Ovary (tissue), 9 donors: ENCODE data around the gene U2SURP. TPM values are rescaled to one million over a fixed set of nuclear protein-coding genes. Genes with fewer than 3 reads are reported as not detected.

Source experiments
- DNase-seq, 5 donors: peaks; one replicate each; pipeline ENCODE4 v3.0.0-alpha.2; 2019 to 2020
- H3K27ac ChIP-seq, 2 donors: fragments of 200-600 bp; one replicate each; pipeline versions ENCODE4 v1.5.1 to v1.8.0; 2019 to 2022
- H3K27me3 ChIP-seq: fragments of 200-600 bp; one replicate; pipeline ENCODE4 v1.8.0; 2022
- H3K36me3 ChIP-seq: fragments of 200-600 bp; sonication (generic); one replicate; pipeline ENCODE4 v1.5.1; 2019
- H3K4me1 ChIP-seq: one replicate; pipeline ENCODE4 v1.8.1; 2013; ENCODE audit warnings: mild to moderate bottlenecking, moderate library complexity; ENCODE audit not compliant: insufficient read depth
- H3K4me3 ChIP-seq: fragments of 200-600 bp; sonication (generic); one replicate; pipeline ENCODE4 v1.5.1; 2017
- H3K9me3 ChIP-seq, 2 donors: fragments of 200-600 bp in 1 of 2; sonication (generic) in 1 of 2; one replicate each; pipeline versions ENCODE4 v1.5.1 to v1.8.1; 2013 to 2019; ENCODE audit warnings: mild to moderate bottlenecking in 1 of 2, moderate library complexity in 1 of 2
- EP300 ChIP-seq: sonication (generic); formaldehyde crosslinking; IDR thresholded peaks from one replicate; pipeline ENCODE4 v1.6.1; 2017; ENCODE audit warnings: antibody characterized with exemption
- POLR2A ChIP-seq: fragments of 450-650 bp; IDR thresholded peaks from one replicate; pipeline ENCODE4 v1.6.1; 2017; ENCODE audit warnings: antibody characterized with exemption, mild to moderate bottlenecking, moderate library complexity
- WGBS, 3 donors: extraction: QIAGEN DNeasy Blood & Tissue Kit in 1 of 3; methylation state at CpG; one replicate each; pipeline versions ENCODE4 v1.1.5 to v1.1.7; 2013 to 2017; 5-methylcytosine and 5-hydroxymethylcytosine counted together
- intact Hi-C, 4 donors: fragments of 100-400 bp; cut with DNase I; formaldehyde crosslinking; loops; one replicate each; pipeline versions ENCODE4 v1.11.0 to v1.15.1; 2022 to 2023
- polyA plus RNA-seq, 2 donors: library from polyadenylated mRNA; stranded (reverse); fragments of 200-250 nt in 1 of 2; fragments of 350-450 nt in 1 of 2; fragmentation: Illumina TruSeq in 1 of 2; extraction: RNeasy Lipid Tissue Mini Kit (QIAGEN cat#74804) in 1 of 2; gene quantifications; one replicate each; pipeline ENCODE4 v1.2.3, GENCODE V29; 2013 to 2014
- total RNA-seq, 7 donors: library from RNA; depleted of rRNA in 2 of 7; stranded (reverse); fragments of >200 nt in 2 of 7; fragmentation: NEBNext Ultra II Directional in 3 of 7; extraction: Animal tissue kit (Norgen Biotek cat#: 25700) in 3 of 7; gene quantifications; one replicate each; pipeline versions ENCODE4 v1.1.0 to v1.2.4, GENCODE V29; 2016 to 2023
- TF ChIP-seq, protein P1 (sequence below), 3 donors: fragments of 450-650 bp in 2 of 3; fragments of 200-600 bp in 1 of 3; IDR thresholded peaks; one replicate each; pipeline versions ENCODE4 v1.5.1 to v1.8.0; 2016 to 2022; ENCODE audit warnings: antibody characterized with exemption in 3 of 3, mild to moderate bottlenecking in 1 of 3
- donor health status: DM: no; HTN: no; CAD: no; lungs with moderate emphysema.
- donor health status: DM: no; HTN: no; CAD: no.
- donor health status: Bipolar disorder and iron deficiency.
- donor health status: DM: yes; HTN: yes; CAD: no.
- donor health status: DM: no; HTN: no; CAD: no.
- donor health status: DM: yes; HTN: yes; CAD: no.

The U2SURP gene
- total and polyA plus RNA-seq, 9 donors: 32.3 to 117 (median 92.5) TPM

DNA sequence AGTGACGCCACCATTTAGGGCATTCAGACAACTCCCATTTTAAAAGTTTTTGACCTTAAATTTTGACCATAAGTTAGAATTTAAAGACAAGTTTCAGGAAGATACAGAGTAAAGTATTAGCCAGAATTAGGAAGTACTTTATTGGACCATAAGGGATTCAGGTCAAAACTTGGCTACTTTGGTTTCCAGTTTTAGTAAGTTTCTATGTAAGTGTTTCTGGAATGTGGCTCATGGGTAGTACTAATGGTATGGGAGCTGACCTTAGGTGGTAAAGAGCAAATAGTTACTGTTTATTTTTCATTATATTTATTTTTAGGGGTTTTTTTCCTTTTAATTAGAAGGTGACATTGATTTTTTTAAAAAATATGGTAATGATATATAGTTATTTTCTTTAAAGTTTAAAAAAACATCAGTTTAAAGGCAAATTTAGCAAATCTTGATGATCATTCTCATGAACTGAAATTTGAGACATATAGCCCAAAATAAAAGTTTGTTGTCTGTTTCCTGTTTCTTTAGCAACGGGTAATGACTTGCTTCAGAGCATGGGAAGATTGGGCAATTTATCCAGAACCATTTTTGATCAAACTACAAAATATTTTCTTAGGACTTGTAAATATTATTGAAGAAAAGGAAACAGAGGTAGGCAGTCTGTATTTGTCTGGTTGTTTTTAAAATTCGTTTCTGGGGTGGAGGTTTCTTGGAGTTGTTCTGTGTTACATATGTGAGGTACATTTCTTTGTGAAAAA lies 34.3 kb downstream of the U2SURP start:
- H3K4me3 ChIP-seq: no peak overlapping the region
- H3K27ac ChIP-seq: no peak overlapping the region
- no peaks in the 10 kb centered on the region for H3K27me3 ChIP-seq
- intact Hi-C loops: no loop called here
- WGBS, 3 donors: 59 to 83% (median 65%) methylated on average over 3 of the region's 3 CpGs
- H3K36me3 ChIP-seq: no peaks in the 10 kb centered on the region
- TF ChIP-seq, protein P1, sequence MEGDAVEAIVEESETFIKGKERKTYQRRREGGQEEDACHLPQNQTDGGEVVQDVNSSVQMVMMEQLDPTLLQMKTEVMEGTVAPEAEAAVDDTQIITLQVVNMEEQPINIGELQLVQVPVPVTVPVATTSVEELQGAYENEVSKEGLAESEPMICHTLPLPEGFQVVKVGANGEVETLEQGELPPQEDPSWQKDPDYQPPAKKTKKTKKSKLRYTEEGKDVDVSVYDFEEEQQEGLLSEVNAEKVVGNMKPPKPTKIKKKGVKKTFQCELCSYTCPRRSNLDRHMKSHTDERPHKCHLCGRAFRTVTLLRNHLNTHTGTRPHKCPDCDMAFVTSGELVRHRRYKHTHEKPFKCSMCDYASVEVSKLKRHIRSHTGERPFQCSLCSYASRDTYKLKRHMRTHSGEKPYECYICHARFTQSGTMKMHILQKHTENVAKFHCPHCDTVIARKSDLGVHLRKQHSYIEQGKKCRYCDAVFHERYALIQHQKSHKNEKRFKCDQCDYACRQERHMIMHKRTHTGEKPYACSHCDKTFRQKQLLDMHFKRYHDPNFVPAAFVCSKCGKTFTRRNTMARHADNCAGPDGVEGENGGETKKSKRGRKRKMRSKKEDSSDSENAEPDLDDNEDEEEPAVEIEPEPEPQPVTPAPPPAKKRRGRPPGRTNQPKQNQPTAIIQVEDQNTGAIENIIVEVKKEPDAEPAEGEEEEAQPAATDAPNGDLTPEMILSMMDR (IDR thresholded peaks at IDR 0.05): no peak
- TF ChIP-seq POLR2A (no peak), EP300 (no peak)
- H3K4me1 ChIP-seq: no peaks in the 10 kb centered on the region
- no peak for DNase-seq
- H3K9me3 ChIP-seq: no peaks in the 10 kb centered on the region

DNA sequence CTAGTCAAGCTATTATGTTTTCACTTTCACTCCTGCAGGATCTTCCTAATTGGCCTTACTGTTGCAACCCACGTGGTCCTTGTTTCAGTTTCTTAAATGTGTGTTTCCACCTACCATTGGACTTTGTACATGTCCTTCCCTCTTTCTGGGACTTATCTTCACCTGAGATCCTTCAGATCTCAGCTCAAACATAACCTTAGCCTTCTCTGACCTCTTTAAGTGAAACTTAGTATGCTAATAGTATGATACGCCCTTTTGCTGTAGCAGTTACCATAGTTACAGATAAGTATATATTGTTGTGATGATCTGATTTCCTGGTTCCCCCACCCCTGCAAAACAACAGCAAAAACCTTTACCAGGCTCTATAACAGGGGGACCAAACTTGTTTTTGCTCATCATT lies 35.2 kb downstream of the U2SURP start:
- Histone ChIP-seq H3K27me3 (no peaks in the 10 kb centered on the region), H3K9me3 (no peaks in the 10 kb centered on the region), H3K4me3 (no peak overlapping the region), H3K4me1 (no peaks in the 10 kb centered on the region), H3K36me3 (no peaks in the 10 kb centered on the region), H3K27ac (no peak overlapping the region)
- intact Hi-C loops: no loop called here
- no peak for DNase-seq
- 76 to 83% (median 81%) methylated on average over 2 of the region's 2 CpGs for WGBS, 3 donors
- TF ChIP-seq POLR2A (no peak), EP300 (no peak)
- TF ChIP-seq, protein P1 (IDR thresholded peaks at IDR 0.05): no peak

DNA sequence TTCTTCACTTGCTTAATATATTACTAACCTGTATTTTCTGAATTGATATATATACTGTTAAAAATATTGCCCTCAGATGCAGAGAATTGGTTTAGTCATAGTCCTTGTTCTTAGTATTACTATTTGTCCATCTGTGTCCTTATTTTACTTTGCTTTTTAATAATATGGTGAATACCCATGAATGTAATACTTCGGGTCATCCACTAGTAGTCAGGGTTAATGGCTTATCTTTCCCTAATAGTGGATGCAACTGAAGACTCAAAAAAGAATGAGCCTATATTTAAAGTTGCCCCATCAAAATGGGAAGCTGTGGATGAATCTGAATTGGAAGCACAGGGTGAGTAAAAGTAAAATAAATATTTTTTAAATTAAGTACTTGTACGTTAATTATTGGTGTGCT lies 36.5 kb downstream of the U2SURP start:
- H3K27me3 ChIP-seq: no peaks in the 10 kb centered on the region
- TF ChIP-seq EP300: no peak
- TF ChIP-seq, protein P1 (IDR thresholded peaks at IDR 0.05): no peak
- TF ChIP-seq POLR2A: no peak
- 87 to 92% (median 88%) methylated on average over 2 of the region's 2 CpGs for WGBS, 3 donors
- H3K36me3 ChIP-seq: no peaks in the 10 kb centered on the region
- H3K9me3 ChIP-seq: no peaks in the 10 kb centered on the region
- no peak overlapping the region for H3K27ac ChIP-seq
- no peak for DNase-seq
- intact Hi-C loops: no loop called here
- no peaks in the 10 kb centered on the region for H3K4me1 ChIP-seq
- H3K4me3 ChIP-seq: no peak overlapping the region

DNA sequence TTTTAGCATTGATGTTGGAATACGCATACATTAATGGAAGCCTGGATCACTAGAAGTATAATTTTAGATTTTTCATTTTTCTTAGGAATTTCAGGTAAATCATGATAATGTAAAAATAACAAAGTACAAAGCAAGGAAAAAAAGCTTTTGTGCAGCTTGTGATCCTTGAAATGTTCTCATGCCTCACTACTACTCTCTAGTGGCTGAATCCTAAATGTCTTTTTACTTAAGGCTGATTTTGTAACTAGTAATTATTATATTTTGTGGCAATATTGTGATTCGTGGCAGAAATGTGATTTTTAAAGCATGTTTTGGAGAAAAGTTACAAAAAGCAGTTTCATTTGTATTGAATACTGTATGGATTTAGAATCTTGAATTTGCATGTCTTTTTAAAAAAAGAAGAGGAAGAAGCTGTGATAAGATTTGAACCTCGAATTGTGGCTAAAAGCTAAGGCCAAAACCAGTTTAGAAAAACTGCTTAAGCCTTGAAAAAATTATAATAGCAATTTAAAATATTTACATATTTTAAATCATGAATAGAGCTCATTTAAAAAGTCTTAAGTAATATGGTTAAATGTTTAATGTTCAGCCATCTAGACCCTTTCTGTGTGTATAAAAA lies 39.0 kb downstream of the U2SURP start:
- H3K27ac ChIP-seq: no peak overlapping the region
- H3K36me3 ChIP-seq: no peaks in the 10 kb centered on the region
- TF ChIP-seq POLR2A: no peak
- TF ChIP-seq, protein P1 (IDR thresholded peaks at IDR 0.05): no peak
- no peak for TF ChIP-seq EP300
- H3K27me3 ChIP-seq: no peaks in the 10 kb centered on the region
- 47 to 64% (median 55%) methylated on average over 3 of the region's 3 CpGs for WGBS, 3 donors
- no peaks in the 10 kb centered on the region for H3K9me3 ChIP-seq
- no peaks in the 10 kb centered on the region for H3K4me1 ChIP-seq
- intact Hi-C loops: no loop called here
- DNase-seq: no peak
- no peak overlapping the region for H3K4me3 ChIP-seq
